Stimulated activated CD8-positive, alpha-beta memory T cell treated with anti-CD3 and anti-CD28 coated beads, Interleukin-2, amount 100 ng/mL, for 1 hour (primary cell): ENCODE data around the gene NEO1.

Source experiments
- DNase-seq, 2 donors: peaks; one replicate each; pipeline ENCODE4 v3.0.0-alpha.2; 2020; ENCODE audit warnings: low read depth in 2 of 2

NEO1 gene

GRCh38 chr15:73031648-73032047, 20.6 kb upstream of the NEO1 start:
- no peak for DNase-seq

- DNase-seq, result no peak
Measured at GRCh38 chr15:73033611-73034010, 18.7 kb upstream of the NEO1 start.

GRCh38 chr15:73034221-73034620, 18.0 kb upstream of the NEO1 start:
- DNase-seq, result no peak

- no peak for DNase-seq
Measured at GRCh38 chr15:73035221-73035620, 17.0 kb upstream of the NEO1 start.

GRCh38 chr15:73038220-73038619, 14.0 kb upstream of the NEO1 start:
- DNase-seq, result no peak

GRCh38 chr15:73046073-73046472, 6.2 kb upstream of the NEO1 start:
- no peak for DNase-seq

- DNase-seq, result no peak
Measured at GRCh38 chr15:73047882-73048281, 4.4 kb upstream of the NEO1 start.

- no peak for DNase-seq
Measured at GRCh38 chr15:73048624-73049295, 3.5 kb upstream of the NEO1 start.

GRCh38 chr15:73049564-73050215, 2.6 kb upstream of the NEO1 start:
- DNase-seq, result no peak

- DNase-seq, result no peak
Measured at GRCh38 chr15:73050561-73051295, 1.5 kb upstream of the NEO1 start.

GRCh38 chr15:73051391-73051806, 864 bp upstream of the NEO1 start:
- DNase-seq, result peak in 1 of 2 donors; percentile 0

GRCh38 chr15:73052653-73053397, 562 bp downstream of the NEO1 start:
- peak; percentile 0 for DNase-seq

- DNase-seq, result no peak
Measured at GRCh38 chr15:73053398-73053723, 1.1 kb downstream of the NEO1 start.

- DNase-seq, result no peak
Measured at GRCh38 chr15:73054417-73054953, 2.2 kb downstream of the NEO1 start.

GRCh38 chr15:73056460-73056859, 4.2 kb downstream of the NEO1 start:
- no peak for DNase-seq

GRCh38 chr15:73058437-73058836, 6.2 kb downstream of the NEO1 start:
- DNase-seq, result no peak

GRCh38 chr15:73065114-73065513, 12.9 kb downstream of the NEO1 start:
- no peak for DNase-seq

- no peak for DNase-seq
Measured at GRCh38 chr15:73069109-73069508, 16.8 kb downstream of the NEO1 start.

GRCh38 chr15:73072894-73073293, 20.6 kb downstream of the NEO1 start:
- no peak for DNase-seq

GRCh38 chr15:73074241-73074640, 22.0 kb downstream of the NEO1 start:
- DNase-seq, result no peak

GRCh38 chr15:73075160-73075859, 23.0 kb downstream of the NEO1 start:
- no peak for DNase-seq
